GM21723 (cell line): ENCODE results near the gene CTRL.
"Not testable (repeated sequence)": the region's sequence is repeated elsewhere in the genome, so short reads cannot be mapped to it uniquely, and the experiment has no call there.

Source experiments
- ATAC-seq: cut with Tn5 transposase; IDR thresholded peaks from one replicate; pipeline ENCODE4 v1.9.1; 2021; ENCODE audit warnings: mild to moderate bottlenecking, moderate library complexity; ENCODE audit not compliant: unreplicated experiment

CTRL gene

GRCh38 chr16:67926181-67926750 lies 5.4 kb downstream of the CTRL start:
- ATAC-seq, result no peak

GRCh38 chr16:67924140-67924906 lies 7.3 kb downstream of the CTRL start:
- ATAC-seq, result no peak

- ATAC-seq, result no peak
Observed at GRCh38 chr16:67923414-67924116, 8.1 kb downstream of the CTRL start.

GRCh38 chr16:67922740-67923139 lies 8.9 kb downstream of the CTRL start:
- ATAC-seq, result no peak

- no peak for ATAC-seq
Observed at GRCh38 chr16:67922221-67922620, 9.4 kb downstream of the CTRL start.

GRCh38 chr16:67919622-67920221 lies 11.9 kb downstream of the CTRL start:
- ATAC-seq, result no peak

- no peak for ATAC-seq
Observed at GRCh38 chr16:67917852-67918236, 13.8 kb downstream of the CTRL start.

GRCh38 chr16:67917140-67917851 lies 14.4 kb downstream of the CTRL start:
- no peak for ATAC-seq

- ATAC-seq, result no peak
Observed at GRCh38 chr16:67915831-67916723, 15.6 kb downstream of the CTRL start.

- ATAC-seq, result not testable (repeated sequence)
Observed at GRCh38 chr16:67915496-67915769, 16.2 kb downstream of the CTRL start.

GRCh38 chr16:67914758-67915495 lies 16.7 kb downstream of the CTRL start:
- ATAC-seq, result no peak

- ATAC-seq, result peak; percentile 57
Observed at GRCh38 chr16:67910158-67910557, 21.5 kb downstream of the CTRL start.

- no peak for ATAC-seq
Observed at GRCh38 chr16:67909056-67909742, 22.5 kb downstream of the CTRL start.

GRCh38 chr16:67907397-67908180 lies 24.1 kb downstream of the CTRL start:
- no peak for ATAC-seq

- ATAC-seq, result no peak
Observed at GRCh38 chr16:67902831-67903230, 28.8 kb downstream of the CTRL start.

- ATAC-seq, result no peak
Observed at GRCh38 chr16:67901734-67902133, 29.9 kb downstream of the CTRL start.

- ATAC-seq, result no peak
Observed at GRCh38 chr16:67897231-67897630, 34.4 kb downstream of the CTRL start.

- peak; percentile 7 for ATAC-seq
Observed at GRCh38 chr16:67893743-67894399, 37.8 kb downstream of the CTRL start.
